GM12878 (cell line): ENCODE measurements around the gene TXN2. TPM values are rescaled to one million over a fixed set of nuclear protein-coding genes. Genes with fewer than 3 reads are reported as not detected.
"Not testable (repeated sequence)": the region's sequence is repeated elsewhere in the genome, so short reads cannot be mapped to it uniquely, and the experiment has no call there.

Source experiments
- ATAC-seq: fragments of 200-7000 bp; cut with Tn5 transposase; 3 replicates; pipeline ENCODE4 v1.9.1; 2020; ENCODE audit warnings: mild to moderate bottlenecking, moderate library complexity
- BruUV-seq: library from RNA; stranded (reverse); fragments of 400-500 nt; replicated peaks from 2 replicates; lab custom pipeline; 2021; lab: Mats Ljungman, UMichigan
- CTCF ChIA-PET: fragments of 300-600 bp; sonication (Branson Sonifier 250); formaldehyde crosslinking; extraction: SDS; loops from one replicate; lab custom pipeline; 2021; ENCODE audit warnings: inconsistent platforms; lab: Yijun Ruan, JAX
- POLR2A ChIA-PET: fragments of 350-600 bp; formaldehyde crosslinking; extraction: SDS; loops from one replicate; lab custom pipeline; 2021; ENCODE audit warnings: inconsistent platforms; lab: Charles Lee
- RAD21 ChIA-PET: fragments of 300-600 bp; sonication (Branson Sonifier 250); formaldehyde crosslinking; loops from one replicate; lab custom pipeline; 2023; ENCODE audit warnings: antibody characterized with exemption; ENCODE audit not compliant: unreplicated experiment; lab: Charles Lee
- SMC1A ChIA-PET: fragments of 300-600 bp; sonication (Branson Sonifier 250); formaldehyde crosslinking; loops from one replicate; lab custom pipeline; 2023; ENCODE audit not compliant: unreplicated experiment, uncharacterized antibody; lab: Charles Lee
- DNase-seq: peaks from one replicate; pipeline ENCODE4 v3.0.0-alpha.2; 2011; ENCODE audit warnings: low read depth, low spot score
- FAIRE-seq: peaks from 3 replicates; lab custom pipeline; 2011; peaks lifted over from hg19 to GRCh38; lab: Jason Lieb, UNC
- H2AFZ ChIP-seq: 2 replicates; pipeline ENCODE4 v1.6.0; 2011; ENCODE audit warnings: low read depth, low read length, control low read depth; ENCODE audit not compliant: control insufficient read depth
- H3K27ac ChIP-seq: 2 replicates; pipeline ENCODE4 v1.5.1; 2011; ENCODE audit warnings: control low read depth; ENCODE audit not compliant: control insufficient read depth, insufficient read depth
- H3K27me3 ChIP-seq, 2 experiments: replicated peaks in 1 of 2; 2 replicates each; pipeline versions ENCODE4 v1.6.0 to v1.6.1; 2011; ENCODE audit warnings: low read length in 1 of 2; ENCODE audit not compliant: control insufficient read depth in 2 of 2, insufficient read depth in 2 of 2
- H3K36me3 ChIP-seq, 2 experiments: 2 replicates each; pipeline ENCODE4 v1.5.1; 2011; ENCODE audit warnings: low read length in 1 of 2; ENCODE audit not compliant: control insufficient read depth in 2 of 2, insufficient read depth in 2 of 2
- H3K4me1 ChIP-seq: 2 replicates; pipeline ENCODE4 v1.6.1; 2011; ENCODE audit warnings: mild to moderate bottlenecking, low read length, moderate library complexity, mixed read lengths; ENCODE audit not compliant: control insufficient read depth, insufficient read depth
- H3K4me2 ChIP-seq: 2 replicates; pipeline ENCODE4 v1.6.0; 2011; ENCODE audit warnings: control low read depth; ENCODE audit not compliant: control insufficient read depth, insufficient read depth
- H3K4me3 ChIP-seq: fragments of 200-600 bp; sonication (generic); 2 replicates; pipeline ENCODE4 v1.5.1; 2016
- H3K79me2 ChIP-seq: 2 replicates; pipeline ENCODE4 v1.6.0; 2011; ENCODE audit warnings: low read length; ENCODE audit not compliant: control insufficient read depth, insufficient read depth
- H3K9ac ChIP-seq: 2 replicates; pipeline ENCODE4 v1.8.0; 2011; ENCODE audit warnings: low read length, control low read depth, mixed read lengths; ENCODE audit not compliant: control insufficient read depth, insufficient read depth
- H3K9me3 ChIP-seq: replicated peaks from 3 replicates; pipeline ENCODE4 v1.5.1; 2011; ENCODE audit warnings: mild to moderate bottlenecking, low read length; ENCODE audit not compliant: control insufficient read depth, insufficient read depth
- H4K20me1 ChIP-seq: 2 replicates; pipeline ENCODE4 v1.6.0; 2011; ENCODE audit not compliant: control insufficient read depth, insufficient read depth
- ETV6 ChIP-seq, 2 experiments: fragments of 450-650 bp in 1 of 2; IDR thresholded peaks in 1 of 2; conservative IDR thresholded peaks in 1 of 2; 2 replicates each; pipeline ENCODE4 v1.6.1; 2014; ENCODE audit warnings: antibody characterized with exemption in 1 of 2, borderline replicate concordance in 1 of 2, low read depth in 1 of 2, mild to moderate bottlenecking in 1 of 2, moderate library complexity in 1 of 2
- HCFC1 ChIP-seq: fragments of 150-350 bp; IDR thresholded peaks from 2 replicates; pipeline ENCODE4 v1.6.1; 2014; ENCODE audit warnings: low read length
- NR2F1 ChIP-seq: fragments of 450-650 bp; conservative IDR thresholded peaks from 2 replicates; pipeline ENCODE4 v1.6.1; 2017; ENCODE audit warnings: mild to moderate bottlenecking
- RELA ChIP-seq: fragments of 450-650 bp; IDR thresholded peaks from 2 replicates; pipeline ENCODE4 v1.8.0; 2014; ENCODE audit warnings: borderline replicate concordance; ENCODE audit not compliant: partially characterized antibody
- SPI1 ChIP-seq: IDR thresholded peaks from 2 replicates; pipeline ENCODE4 v1.6.1; 2011; ENCODE audit warnings: low read depth, mild to moderate bottlenecking, low read length, moderate library complexity, borderline replicate concordance; ENCODE audit not compliant: insufficient read depth
- WGBS: methylation state at CpG from one replicate; pipeline ENCODE4 v1.1.6; 2016; ENCODE audit warnings: low lambda C conversion rate; ENCODE audit not compliant: insufficient replicate concordance, insufficient coverage; ENCODE audit errors: missing lambda C conversion rate; 5-methylcytosine and 5-hydroxymethylcytosine counted together
- in situ Hi-C: fragments of 300-500 bp; cut with MboI; formaldehyde crosslinking; loops from 9 replicates; pipeline ENCODE4 v1.14.3; 2018; ENCODE audit warnings: mixed read lengths
- intact Hi-C: fragments of 100-400 bp; cut with micrococcal nuclease; formaldehyde crosslinking; loops from one replicate; pipeline ENCODE4 v1.14.2; 2022; ENCODE audit not compliant: unreplicated experiment
- polyA plus RNA-seq, 11 experiments: library from polyadenylated mRNA; depleted of rRNA in 4 of 11; unstranded in 6 of 11; stranded (reverse) in 5 of 11; fragments of >200 nt; fragmentation: Nextera tagmentation in 4 of 11; fragmentation: Illumina TruSeq in 1 of 11; extraction: Ambion mirVana in 4 of 11; extraction: Trizol in 1 of 11; gene quantifications; 1 replicate in 1 of 11; 2 replicates in 10 of 11; pipeline versions ENCODE4 v1.2.1 to v1.2.3, GENCODE V29; 2011 to 2016; ENCODE audit warnings: inconsistent platforms in 2 of 11, missing spikeins in 2 of 11, low read depth in 1 of 11
- total RNA-seq, 4 experiments: library from RNA; depleted of rRNA in 3 of 4; stranded (reverse); fragments of >200 nt in 3 of 4; fragmentation: Illumina TruSeq in 1 of 4; extraction: Trizol in 1 of 4; gene quantifications; 2 replicates each; pipeline versions ENCODE4 v1.2.1 to v1.2.3, GENCODE V29; 2013 to 2021
- TF ChIP-seq, protein P1 (sequence below): IDR thresholded peaks from 2 replicates; pipeline ENCODE4 v1.6.1; 2012; ENCODE audit warnings: low read depth, low read length, improper control_type of control experiment
- TF ChIP-seq, protein P2 (sequence below): fragments of 450-650 bp; IDR thresholded peaks from 2 replicates; pipeline ENCODE4 v1.6.1; 2017; ENCODE audit warnings: mild to moderate bottlenecking, moderate library complexity

The TXN2 gene
- total and polyA plus RNA-seq, 10 of the 15 experiments (the other 5 are each of a cell fraction or from before 2014, with no cell fraction given): 70.2 to 350 (median 183) TPM

DNA sequence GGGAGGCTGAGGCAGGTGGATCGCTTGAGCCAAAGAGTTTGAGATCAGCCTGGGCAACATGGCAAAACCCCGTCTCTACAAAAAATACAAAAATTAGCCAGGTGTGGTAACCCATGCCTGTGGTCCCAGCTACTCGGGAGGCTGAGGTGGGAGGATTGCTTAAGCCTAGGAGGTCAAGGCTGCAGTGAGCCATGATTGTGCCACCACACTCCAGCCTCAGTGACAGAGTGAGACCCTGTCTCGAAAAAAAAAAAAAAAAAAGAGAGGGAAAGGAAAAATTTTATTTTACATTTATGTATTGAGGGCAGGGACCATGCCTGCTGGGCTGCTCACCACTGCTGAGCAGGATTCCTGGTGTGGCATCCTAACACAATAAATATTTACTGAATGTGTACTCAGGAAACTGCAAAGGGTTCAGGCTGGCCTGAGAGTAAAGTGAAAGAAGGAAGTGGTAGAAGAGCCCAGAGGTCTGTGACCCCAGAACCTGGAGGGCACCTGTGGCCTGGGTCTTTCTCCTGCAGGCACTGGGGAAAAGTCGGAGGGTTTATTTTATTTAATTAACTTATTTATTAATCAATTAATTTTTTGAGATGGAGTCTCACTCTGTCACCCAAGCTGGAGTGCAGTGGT lies 28.3 kb downstream of the TXN2 start:
- CTCF ChIA-PET: interaction anchor here (2.2 to 3.6 kb wide), 3 partner anchors 34 to 151 kb away, joined by 8 to 18 read pairs (median 11); no protein-coding TSS in a partner anchor
- intact Hi-C loops: loop anchor here (2.0 to 5.0 kb wide), 2 partner anchors 28 to 121 kb away; partner anchors contain the start of gene TXN2
- in situ Hi-C loops, BruUV-seq, H3K27me3 ChIP-seq, H3K9ac ChIP-seq, H3K36me3 ChIP-seq, ATAC-seq, H3K4me3 ChIP-seq, H3K79me2 ChIP-seq, H3K9me3 ChIP-seq, H4K20me1 ChIP-seq, H2AFZ ChIP-seq, DNase-seq: not testable (repeated sequence)
- SMC1A ChIA-PET: interaction anchor here (1.4 kb wide), 1 partner anchor 66 kb away, joined by 4 read pairs; no protein-coding TSS in a partner anchor
- peak; percentile 54 for FAIRE-seq
- Histone ChIP-seq H3K4me1 (peaks cover 37% of the 10 kb centered on the region), H3K4me2 (peak overlapping the region; percentile 59; the same call in 1 of the 2 replicates), H3K27ac (peak overlapping the region; percentile 43)
- RAD21 ChIA-PET: interaction anchor here (1.2 to 1.6 kb wide), 2 partner anchors 121 to 124 kb away, joined by 3 to 4 read pairs; no protein-coding TSS in a partner anchor
- 61% methylated on average over 4 of the region's 5 CpGs for WGBS
- TF ChIP-seq SPI1 (peak; percentile 72; the same call in 1 of the 2 replicates), NR2F1 (peak; percentile 72)
- POLR2A ChIA-PET: interaction anchor here (1.2 kb wide), 1 partner anchor 28 kb away, joined by 4 read pairs; the partner anchor contains the start of gene TXN2

DNA sequence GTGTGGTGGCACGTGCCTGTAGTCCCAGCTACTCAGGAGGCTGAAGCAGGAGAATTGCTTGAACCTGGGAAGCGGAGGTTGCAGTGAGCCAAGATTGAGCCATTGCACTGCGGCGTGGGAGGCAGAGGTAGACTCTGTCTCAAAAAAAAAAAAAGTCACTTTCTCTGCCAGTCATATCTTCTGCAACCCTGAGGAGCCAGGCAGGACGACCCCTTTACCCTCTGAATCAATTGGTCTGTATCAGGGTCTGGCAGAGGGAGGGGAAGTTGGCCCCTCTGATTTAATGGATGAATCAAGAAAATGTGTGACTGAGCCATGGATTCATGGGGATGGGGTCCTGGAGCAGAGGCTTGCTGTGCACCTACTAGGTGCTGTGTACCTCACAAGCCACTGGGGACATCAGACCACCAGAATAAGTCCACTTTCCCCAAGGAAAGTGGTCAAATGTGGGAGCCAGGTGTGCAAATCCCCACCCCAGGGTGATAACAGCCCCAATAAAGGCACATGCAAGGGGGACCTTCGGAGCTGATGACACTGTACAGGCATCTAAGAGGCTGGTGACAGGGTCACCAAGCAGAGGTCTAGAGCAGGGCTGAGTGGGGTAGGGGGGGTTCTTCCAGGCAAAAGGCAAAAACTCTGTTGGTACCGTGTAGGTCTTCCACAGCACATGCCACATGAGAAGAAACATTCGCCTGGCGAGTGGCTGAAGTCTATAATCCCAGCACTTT lies 29.0 kb downstream of the TXN2 start:
- ChIA-PET CTCF (interaction anchor here (0.9 to 2.2 kb wide), 6 partner anchors 10 to 152 kb away, joined by 3 to 11 read pairs (median 4); no protein-coding TSS in a partner anchor), POLR2A (interaction anchor here (0.8 to 1.9 kb wide), 8 partner anchors 29 to 123 kb away, joined by 3 to 7 read pairs (median 4); partner anchors contain the start of genes MYH9 and TXN2), RAD21 (interaction anchor here (1.0 to 1.5 kb wide), 6 partner anchors 17 to 121 kb away, joined by 3 to 9 read pairs (median 5); no protein-coding TSS in a partner anchor), SMC1A (interaction anchor here (0.8 to 1.3 kb wide), 6 partner anchors 11 to 124 kb away, joined by 3 to 9 read pairs (median 5); no protein-coding TSS in a partner anchor)
- no peaks in the 10 kb centered on the region for H3K9me3 ChIP-seq
- H3K27ac ChIP-seq: peak overlapping the region; percentile 43
- intact Hi-C loops: loop anchor here (2.0 to 5.0 kb wide), 2 partner anchors 28 to 120 kb away; partner anchors contain the start of gene TXN2
- peak overlapping the region; percentile 39; the same call in 1 of the 2 replicates for H2AFZ ChIP-seq
- H3K27me3 ChIP-seq: no peaks in the 10 kb centered on the region
- H3K4me2 ChIP-seq: peak overlapping the region; percentile 24; the same call in 1 of the 2 replicates
- no peaks in the 10 kb centered on the region for H4K20me1 ChIP-seq
- H3K79me2 ChIP-seq: no peaks in the 10 kb centered on the region; the same call in 1 of the 2 replicates
- 52% methylated on average over 9 of the region's 9 CpGs for WGBS
- ATAC-seq: no peak
- H3K36me3 ChIP-seq: no peaks in the 10 kb centered on the region
- H3K4me3 ChIP-seq: no peak overlapping the region
- no TSS peak for BruUV-seq
- in situ Hi-C loops: no loop called here
- peaks cover 37% of the 10 kb centered on the region for H3K4me1 ChIP-seq
- FAIRE-seq: no peak
- no peak for DNase-seq
- peak overlapping the region; percentile 18 for H3K9ac ChIP-seq
- TF ChIP-seq RELA (no peak), ETV6 (conservative IDR thresholded peaks at IDR 0.05 in 1 of 2, IDR thresholded peaks at IDR 0.05 in 1 of 2; ENCODE audit: borderline replicate concordance in 1 of 2, low read depth in 1 of 2) (no peak), HCFC1 (no peak)
- TF ChIP-seq, protein P1, sequence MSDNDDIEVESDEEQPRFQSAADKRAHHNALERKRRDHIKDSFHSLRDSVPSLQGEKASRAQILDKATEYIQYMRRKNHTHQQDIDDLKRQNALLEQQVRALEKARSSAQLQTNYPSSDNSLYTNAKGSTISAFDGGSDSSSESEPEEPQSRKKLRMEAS: 0 out of 2 replicates have a peak, but pooled peaks have one; percentile 6
- TF ChIP-seq, protein P2, sequence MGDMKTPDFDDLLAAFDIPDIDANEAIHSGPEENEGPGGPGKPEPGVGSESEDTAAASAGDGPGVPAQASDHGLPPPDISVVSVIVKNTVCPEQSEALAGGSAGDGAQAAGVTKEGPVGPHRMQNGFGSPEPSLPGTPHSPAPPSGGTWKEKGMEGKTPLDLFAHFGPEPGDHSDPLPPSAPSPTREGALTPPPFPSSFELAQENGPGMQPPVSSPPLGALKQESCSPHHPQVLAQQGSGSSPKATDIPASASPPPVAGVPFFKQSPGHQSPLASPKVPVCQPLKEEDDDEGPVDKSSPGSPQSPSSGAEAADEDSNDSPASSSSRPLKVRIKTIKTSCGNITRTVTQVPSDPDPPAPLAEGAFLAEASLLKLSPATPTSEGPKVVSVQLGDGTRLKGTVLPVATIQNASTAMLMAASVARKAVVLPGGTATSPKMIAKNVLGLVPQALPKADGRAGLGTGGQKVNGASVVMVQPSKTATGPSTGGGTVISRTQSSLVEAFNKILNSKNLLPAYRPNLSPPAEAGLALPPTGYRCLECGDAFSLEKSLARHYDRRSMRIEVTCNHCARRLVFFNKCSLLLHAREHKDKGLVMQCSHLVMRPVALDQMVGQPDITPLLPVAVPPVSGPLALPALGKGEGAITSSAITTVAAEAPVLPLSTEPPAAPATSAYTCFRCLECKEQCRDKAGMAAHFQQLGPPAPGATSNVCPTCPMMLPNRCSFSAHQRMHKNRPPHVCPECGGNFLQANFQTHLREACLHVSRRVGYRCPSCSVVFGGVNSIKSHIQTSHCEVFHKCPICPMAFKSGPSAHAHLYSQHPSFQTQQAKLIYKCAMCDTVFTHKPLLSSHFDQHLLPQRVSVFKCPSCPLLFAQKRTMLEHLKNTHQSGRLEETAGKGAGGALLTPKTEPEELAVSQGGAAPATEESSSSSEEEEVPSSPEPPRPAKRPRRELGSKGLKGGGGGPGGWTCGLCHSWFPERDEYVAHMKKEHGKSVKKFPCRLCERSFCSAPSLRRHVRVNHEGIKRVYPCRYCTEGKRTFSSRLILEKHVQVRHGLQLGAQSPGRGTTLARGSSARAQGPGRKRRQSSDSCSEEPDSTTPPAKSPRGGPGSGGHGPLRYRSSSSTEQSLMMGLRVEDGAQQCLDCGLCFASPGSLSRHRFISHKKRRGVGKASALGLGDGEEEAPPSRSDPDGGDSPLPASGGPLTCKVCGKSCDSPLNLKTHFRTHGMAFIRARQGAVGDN: 0 out of 2 replicates have a peak, but pooled peaks have one; percentile 2
